Activated T-helper 2 cell treated with anti-CD3 and anti-CD28 coated beads, Interferon-gamma antibody, Interleukin-2, Interleukin-4, amounts not matched to agents 10 μg/mL and 5 μg/mL and 100 μg/mL, durations not matched to agents 14 hours and 24 hours and 36 hours (primary cell): ENCODE data around the gene ITGA4. TPM values are rescaled to one million over a fixed set of nuclear protein-coding genes. Genes with fewer than 3 reads are reported as not detected.
"Not testable (repeated sequence)": the region's sequence is repeated elsewhere in the genome, so short reads cannot be mapped to it uniquely, and the experiment has no call there.

Experiments
- DNase-seq: peaks from one replicate; pipeline ENCODE4 v3.0.0; 2021; ENCODE audit warnings: low spot score
- H3K27ac Mint-ChIP-seq: one replicate; pipeline ENCODE4 v1.8.0; 2021; ENCODE audit warnings: mixed read lengths
- H3K27me3 Mint-ChIP-seq: one replicate; pipeline ENCODE4 v1.8.0; 2021; ENCODE audit warnings: low read depth, mixed read lengths
- H3K36me3 Mint-ChIP-seq: one replicate; pipeline ENCODE4 v1.8.0; 2021; ENCODE audit warnings: low read depth, mixed read lengths
- H3K4me1 Mint-ChIP-seq: one replicate; pipeline ENCODE4 v1.8.0; 2021; ENCODE audit warnings: low read depth, mixed read lengths
- H3K4me3 Mint-ChIP-seq: one replicate; pipeline ENCODE4 v1.8.0; 2021; ENCODE audit warnings: low read depth, mild to moderate bottlenecking, moderate library complexity, mixed read lengths
- H3K9me3 Mint-ChIP-seq: one replicate; pipeline ENCODE4 v1.8.0; 2021; ENCODE audit warnings: mixed read lengths
- intact Hi-C: fragments of 100-400 bp; cut with micrococcal nuclease; formaldehyde crosslinking; loops from one replicate; pipeline ENCODE4 v1.15.1; 2023
- total RNA-seq: library from RNA; stranded (reverse); gene quantifications from 2 replicates; pipeline ENCODE4 v1.2.3, GENCODE V29; 2022

ITGA4 gene
- total RNA-seq, 1 donor from 2014 or later: 96.5 TPM

DNA sequence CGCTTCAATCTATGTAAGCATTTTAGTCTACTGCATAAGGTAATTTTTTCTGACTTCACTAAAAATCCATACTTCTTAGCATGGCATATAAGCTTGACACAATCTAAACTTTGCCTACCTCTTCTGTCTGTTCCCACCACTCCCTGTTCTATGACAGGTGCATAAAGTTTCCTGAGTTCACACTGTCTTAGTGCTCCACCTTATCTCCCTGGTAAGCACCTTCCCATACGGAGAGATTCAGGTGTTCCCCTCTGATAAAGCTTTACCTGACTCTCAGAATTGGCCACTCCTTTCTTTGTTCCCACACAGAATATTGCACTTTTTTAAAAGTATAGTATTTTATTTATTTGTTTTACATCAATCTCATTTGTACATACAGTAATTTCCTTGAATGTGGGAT is 16.8 kb upstream of the ITGA4 start:
- intact Hi-C loops: loop anchor here (10.0 kb wide), 1 partner anchor 46 kb away; no protein-coding TSS in a partner anchor
- peaks cover 3% of the 10 kb centered on the region for H3K36me3 Mint-ChIP-seq

DNA sequence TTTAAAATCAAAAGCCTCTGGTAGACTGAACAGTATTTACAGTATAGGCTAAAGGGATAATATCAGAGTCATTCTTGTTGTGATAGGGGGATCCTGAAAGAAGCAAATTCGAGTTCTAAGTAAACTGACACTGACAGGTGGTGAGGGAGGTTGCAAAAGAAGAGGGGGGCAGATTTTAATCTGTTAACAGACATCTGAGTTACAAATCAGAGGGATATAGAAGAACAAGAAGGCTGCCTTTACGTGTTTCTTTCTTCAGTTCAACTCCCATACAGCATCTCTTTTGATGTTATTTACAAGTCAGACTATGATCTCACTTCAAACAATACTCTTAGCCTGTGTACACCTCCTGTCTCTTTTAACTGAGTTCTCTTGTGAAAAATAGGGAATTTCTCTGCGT is 16.3 kb upstream of the ITGA4 start:
- peaks cover 58% of the 10 kb centered on the region for H3K4me1 Mint-ChIP-seq
- no peaks in the 10 kb centered on the region for H3K36me3 Mint-ChIP-seq
- no peak for DNase-seq
- H3K27me3 Mint-ChIP-seq: no peaks in the 10 kb centered on the region
- no peak overlapping the region for H3K27ac Mint-ChIP-seq
- H3K4me3 Mint-ChIP-seq: no peak overlapping the region
- intact Hi-C loops: loop anchor here (10.0 kb wide), 1 partner anchor 46 kb away; no protein-coding TSS in a partner anchor
- no peaks in the 10 kb centered on the region for H3K9me3 Mint-ChIP-seq

More for the DNA sequence above, 16.8 kb upstream of the ITGA4 start:
- Mint-ChIP-seq H3K4me1 (peaks cover 54% of the 10 kb centered on the region), H3K4me3 (no peak overlapping the region), H3K9me3 (no peaks in the 10 kb centered on the region), H3K27ac (no peak overlapping the region), H3K27me3 (no peaks in the 10 kb centered on the region)
- DNase-seq: no peak

DNA sequence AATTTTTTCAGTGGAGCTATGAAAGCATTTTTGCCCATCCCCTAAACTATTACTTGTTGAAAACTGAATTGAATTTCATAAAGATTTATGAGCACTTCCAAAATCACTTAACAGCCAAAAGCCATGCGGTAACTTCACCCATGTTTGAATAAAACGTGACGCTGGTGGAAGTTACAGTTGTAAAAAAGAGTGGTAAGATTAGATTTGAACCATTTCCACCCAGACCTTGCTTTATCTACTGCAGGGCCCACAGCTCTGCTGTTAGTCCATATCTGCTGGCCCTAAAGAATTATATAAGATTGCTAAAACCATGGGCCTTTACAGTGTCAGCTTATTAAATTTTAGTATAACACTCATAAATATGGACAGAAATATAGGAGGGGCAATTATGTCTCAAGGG is 15.5 kb upstream of the ITGA4 start:
- no peaks in the 10 kb centered on the region for H3K27me3 Mint-ChIP-seq
- no peaks in the 10 kb centered on the region for H3K36me3 Mint-ChIP-seq
- intact Hi-C loops: loop anchor here (10.0 kb wide), 1 partner anchor 47 kb away; no protein-coding TSS in a partner anchor
- no peaks in the 10 kb centered on the region for H3K9me3 Mint-ChIP-seq
- no peak for DNase-seq
- H3K4me3 Mint-ChIP-seq: no peak overlapping the region
- H3K4me1 Mint-ChIP-seq: peaks cover 61% of the 10 kb centered on the region
- no peak overlapping the region for H3K27ac Mint-ChIP-seq

DNA sequence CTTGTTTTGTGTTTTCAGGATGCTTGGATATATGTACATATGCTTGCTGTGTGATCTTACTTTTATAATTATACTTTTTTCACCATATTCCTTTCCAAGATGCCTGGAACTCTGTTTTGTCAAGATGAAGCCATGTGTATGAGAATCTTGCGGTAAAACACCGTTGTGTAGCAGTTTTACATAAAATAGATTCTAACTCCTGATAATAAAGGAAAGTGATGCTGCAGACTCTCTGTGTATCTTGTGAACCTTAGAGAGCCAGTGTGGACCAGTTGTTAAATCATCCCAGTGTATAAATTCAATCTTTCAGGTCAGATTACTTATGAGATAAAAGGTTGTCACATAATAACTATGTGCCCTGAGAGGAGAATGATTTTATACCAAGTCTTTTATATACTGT is 12.5 kb upstream of the ITGA4 start:
- H3K4me1 Mint-ChIP-seq: peaks cover 51% of the 10 kb centered on the region
- intact Hi-C loops: loop anchor here (10.0 kb wide), 1 partner anchor 50 kb away; no protein-coding TSS in a partner anchor
- peaks cover 7% of the 10 kb centered on the region for H3K9me3 Mint-ChIP-seq
- no peaks in the 10 kb centered on the region for H3K27me3 Mint-ChIP-seq
- no peak overlapping the region for H3K27ac Mint-ChIP-seq
- no peak for DNase-seq
- peak overlapping the region; percentile 9 for H3K4me3 Mint-ChIP-seq
- peaks cover 13% of the 10 kb centered on the region for H3K36me3 Mint-ChIP-seq

DNA sequence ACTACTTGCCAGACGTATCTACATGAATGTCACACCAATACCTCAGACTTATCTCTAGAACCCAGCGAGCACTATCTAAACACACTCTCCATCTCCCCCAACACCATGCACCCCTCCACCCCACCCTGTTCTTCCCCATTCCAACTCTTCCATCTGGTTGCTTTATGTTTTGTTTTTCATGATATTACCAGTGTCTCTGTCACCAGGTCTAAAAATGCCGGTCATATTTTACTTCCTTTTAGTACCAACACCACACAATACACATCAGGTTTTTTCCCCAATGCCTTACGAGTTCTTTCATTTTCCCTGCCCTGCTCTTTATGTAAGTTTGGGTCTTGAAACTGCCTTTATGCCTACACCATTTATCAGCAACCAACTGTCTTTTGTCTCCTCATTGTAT is 10.2 kb upstream of the ITGA4 start:
- no peak for DNase-seq
- H3K27me3 Mint-ChIP-seq: no peaks in the 10 kb centered on the region
- intact Hi-C loops: loop anchor here (1.0 to 10.0 kb wide), 2 partner anchors 8 to 52 kb away; no protein-coding TSS in a partner anchor
- no peak overlapping the region for H3K4me3 Mint-ChIP-seq
- H3K36me3 Mint-ChIP-seq: peaks cover 15% of the 10 kb centered on the region
- peak overlapping the region; percentile 25 for H3K27ac Mint-ChIP-seq
- peaks cover 9% of the 10 kb centered on the region for H3K9me3 Mint-ChIP-seq
- H3K4me1 Mint-ChIP-seq: peaks cover 35% of the 10 kb centered on the region

DNA sequence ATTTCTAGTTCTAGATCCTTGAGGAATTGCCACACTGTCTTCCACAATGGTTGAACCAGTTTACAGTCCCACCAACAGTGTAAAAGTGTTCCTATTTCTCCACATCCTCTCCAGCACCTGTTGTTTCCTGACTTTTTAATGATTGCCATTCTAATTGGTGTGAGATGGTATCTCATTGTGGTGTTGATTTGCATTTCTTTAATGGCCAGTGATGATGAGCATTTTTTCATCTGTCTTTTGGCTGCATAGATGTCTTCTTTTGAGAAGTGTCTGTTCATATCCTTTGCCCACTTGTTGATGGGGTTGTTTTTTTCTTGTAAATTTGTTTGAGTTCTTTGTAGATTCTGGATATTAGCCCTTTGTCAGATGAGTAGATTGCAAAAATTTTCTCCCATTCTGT is 7.9 kb upstream of the ITGA4 start:
- H3K9me3 Mint-ChIP-seq, DNase-seq, H3K27ac Mint-ChIP-seq, H3K27me3 Mint-ChIP-seq, H3K4me3 Mint-ChIP-seq: not testable (repeated sequence)
- intact Hi-C loops: loop anchor here (10.0 kb wide), 1 partner anchor 54 kb away; no protein-coding TSS in a partner anchor
- H3K36me3 Mint-ChIP-seq: peaks cover 17% of the 10 kb centered on the region
- H3K4me1 Mint-ChIP-seq: peaks cover 36% of the 10 kb centered on the region

DNA sequence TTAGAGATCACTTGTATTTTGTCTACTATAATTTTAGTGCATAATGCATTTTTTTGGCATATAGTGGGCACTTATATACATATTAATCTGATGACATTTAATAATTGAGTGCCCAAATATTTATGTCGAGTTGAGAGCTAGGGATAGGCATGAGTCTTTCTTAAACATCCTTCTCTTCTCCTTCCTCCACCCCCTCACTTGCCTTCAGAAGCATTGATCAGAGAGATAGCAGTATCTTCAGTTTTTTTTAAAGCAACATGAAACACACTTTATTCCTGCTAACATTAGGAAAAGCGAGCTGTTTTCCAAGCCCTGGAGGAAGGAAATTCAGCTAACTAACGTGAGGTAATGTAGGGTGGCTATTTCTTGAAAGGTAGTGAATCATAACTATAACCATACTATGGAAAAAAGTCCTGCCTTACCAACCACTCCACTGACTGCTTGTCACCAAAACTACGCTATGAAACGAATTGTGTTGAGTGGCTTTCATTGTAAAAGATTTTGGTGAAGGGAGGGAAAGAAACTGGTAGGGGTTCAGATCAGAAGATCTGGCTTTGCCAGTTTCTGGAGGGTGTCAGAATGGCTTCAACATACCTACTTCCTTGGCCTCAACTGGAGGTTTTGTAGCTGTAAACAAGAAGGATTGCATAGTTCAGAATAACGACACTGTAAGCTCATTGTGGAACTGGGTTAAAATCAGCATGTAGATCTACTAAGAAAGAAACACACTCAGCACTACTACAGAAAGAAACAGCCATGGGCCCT is 2.3 kb upstream of the ITGA4 start:
- H3K4me1 Mint-ChIP-seq: peaks cover 45% of the 10 kb centered on the region
- H3K4me3 Mint-ChIP-seq: peak overlapping the region; percentile 98

DNA sequence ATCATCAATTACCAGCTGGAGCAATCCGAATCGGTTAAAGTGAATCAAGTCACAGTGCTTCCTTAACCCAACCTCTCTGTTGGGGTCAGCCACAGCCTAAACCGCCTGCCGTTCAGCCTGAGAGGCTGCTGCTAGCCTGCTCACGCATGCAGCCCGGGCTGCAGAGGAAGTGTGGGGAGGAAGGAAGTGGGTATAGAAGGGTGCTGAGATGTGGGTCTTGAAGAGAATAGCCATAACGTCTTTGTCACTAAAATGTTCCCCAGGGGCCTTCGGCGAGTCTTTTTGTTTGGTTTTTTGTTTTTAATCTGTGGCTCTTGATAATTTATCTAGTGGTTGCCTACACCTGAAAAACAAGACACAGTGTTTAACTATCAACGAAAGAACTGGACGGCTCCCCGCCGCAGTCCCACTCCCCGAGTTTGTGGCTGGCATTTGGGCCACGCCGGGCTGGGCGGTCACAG is 496 bp upstream of the ITGA4 start:
- Mint-ChIP-seq H3K36me3 (peaks cover 43% of the 10 kb centered on the region), H3K9me3 (peaks cover 3% of the 10 kb centered on the region), H3K27ac (peak overlapping the region; percentile 96), H3K4me1 (peaks cover 58% of the 10 kb centered on the region), H3K4me3 (peak overlapping the region; percentile 98), H3K27me3 (no peaks in the 10 kb centered on the region)
- peak; percentile 83 for DNase-seq
- intact Hi-C loops: loop anchor here (1.0 to 5.0 kb wide), 4 partner anchors 26 to 214 kb away; no protein-coding TSS in a partner anchor

More for the DNA sequence above, 2.3 kb upstream of the ITGA4 start:
- H3K36me3 Mint-ChIP-seq: peaks cover 26% of the 10 kb centered on the region
- peak overlapping the region; percentile 96 for H3K27ac Mint-ChIP-seq
- DNase-seq: peak; percentile 14
- H3K27me3 Mint-ChIP-seq: no peaks in the 10 kb centered on the region
- intact Hi-C loops: loop anchor here (1.0 to 5.0 kb wide), 9 partner anchors 8 to 349 kb away; no protein-coding TSS in a partner anchor
- H3K9me3 Mint-ChIP-seq: peaks cover 3% of the 10 kb centered on the region

DNA sequence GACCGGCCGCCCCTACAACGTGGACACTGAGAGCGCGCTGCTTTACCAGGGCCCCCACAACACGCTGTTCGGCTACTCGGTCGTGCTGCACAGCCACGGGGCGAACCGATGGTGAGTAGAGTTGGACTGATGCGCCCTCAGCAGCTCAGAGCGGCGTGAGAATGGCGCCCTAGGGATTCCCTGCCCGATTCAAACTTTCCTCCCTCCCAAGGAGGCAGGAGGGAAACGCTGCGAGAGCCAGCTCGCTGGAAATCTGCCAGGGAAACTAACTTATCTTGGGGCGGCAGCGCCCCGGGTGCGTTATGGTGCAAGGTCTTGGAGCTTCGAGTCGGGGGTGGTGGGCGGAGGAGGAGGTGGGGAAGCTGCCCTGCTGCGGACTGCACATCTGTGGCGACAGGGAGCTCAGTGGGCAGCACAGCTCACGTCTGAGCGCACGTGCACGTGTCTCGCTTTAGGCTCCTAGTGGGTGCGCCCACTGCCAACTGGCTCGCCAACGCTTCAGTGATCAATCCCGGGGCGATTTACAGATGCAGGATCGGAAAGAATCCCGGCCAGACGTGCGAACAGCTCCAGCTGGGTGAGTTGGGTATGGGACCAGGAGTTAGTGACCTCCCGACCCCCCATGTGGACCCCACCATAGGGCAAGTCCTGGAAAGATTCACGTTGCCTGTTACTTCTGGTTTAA is 697 bp downstream of the ITGA4 start:
- intact Hi-C loops: loop anchor here (1.0 to 5.0 kb wide), 5 partner anchors 8 to 279 kb away; no protein-coding TSS in a partner anchor
- peak; percentile 49 for DNase-seq
- Mint-ChIP-seq H3K36me3 (peaks cover 46% of the 10 kb centered on the region), H3K4me3 (peak overlapping the region; percentile 98), H3K27ac (peak overlapping the region; percentile 96), H3K27me3 (no peaks in the 10 kb centered on the region), H3K4me1 (peaks cover 64% of the 10 kb centered on the region), H3K9me3 (no peaks in the 10 kb centered on the region)

DNA sequence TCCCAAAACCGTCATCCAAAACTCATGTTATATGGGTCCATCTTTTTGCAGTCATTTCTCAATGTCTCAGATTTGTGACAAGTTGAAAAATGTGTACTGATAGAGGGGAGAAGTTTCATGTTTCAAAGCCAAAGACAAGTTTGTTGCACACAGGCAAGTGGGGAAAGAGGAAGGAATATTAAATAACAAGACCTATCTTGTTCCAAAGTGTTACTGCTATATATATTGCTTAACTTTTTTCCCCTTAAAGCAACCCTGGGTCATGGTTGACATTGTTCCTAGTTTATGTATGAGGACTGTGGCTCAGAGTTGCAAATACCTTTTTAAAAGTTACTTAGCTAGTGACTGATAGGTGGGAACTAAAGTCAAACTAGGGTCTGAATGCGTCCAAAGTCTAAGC is 1.7 kb downstream of the ITGA4 start:
- H3K27ac Mint-ChIP-seq: peak overlapping the region; percentile 96
- no peak for DNase-seq
- H3K36me3 Mint-ChIP-seq: peaks cover 56% of the 10 kb centered on the region
- intact Hi-C loops: loop anchor here (1.0 to 5.0 kb wide), 4 partner anchors 7 to 280 kb away; no protein-coding TSS in a partner anchor
- peak overlapping the region; percentile 98 for H3K4me3 Mint-ChIP-seq
- peaks cover 68% of the 10 kb centered on the region for H3K4me1 Mint-ChIP-seq
- H3K9me3 Mint-ChIP-seq: no peaks in the 10 kb centered on the region
- H3K27me3 Mint-ChIP-seq: no peaks in the 10 kb centered on the region

DNA sequence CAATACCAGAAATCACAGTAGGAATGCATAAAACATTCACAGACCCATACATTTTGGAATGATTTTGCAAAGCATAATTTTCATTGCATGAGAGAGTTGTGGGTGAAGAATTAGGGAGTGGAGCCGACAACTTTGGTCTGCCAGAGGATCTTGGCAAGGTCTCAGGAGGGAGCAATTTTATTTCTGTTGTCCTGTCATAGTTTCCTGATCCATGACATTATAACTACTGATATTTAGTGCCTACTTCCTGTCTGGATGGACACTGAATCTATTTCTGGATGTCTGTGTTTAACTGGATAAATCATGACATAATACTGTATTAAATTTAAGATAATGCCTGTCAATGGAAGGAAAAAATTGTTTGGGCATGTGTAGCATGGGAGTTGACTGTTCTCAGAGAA is 2.4 kb downstream of the ITGA4 start:
- Mint-ChIP-seq H3K27me3 (no peaks in the 10 kb centered on the region), H3K36me3 (peaks cover 63% of the 10 kb centered on the region), H3K27ac (peak overlapping the region; percentile 96), H3K9me3 (no peaks in the 10 kb centered on the region), H3K4me3 (peak overlapping the region; percentile 98), H3K4me1 (peaks cover 68% of the 10 kb centered on the region)
- no peak for DNase-seq
- intact Hi-C loops: loop anchor here (2.0 to 10.0 kb wide), 5 partner anchors 37 to 477 kb away; partner anchors contain the start of gene UBE2E3
